ENCODE results near the gene ABHD1.
"Not testable (repeated sequence)": the region's sequence is repeated elsewhere in the genome, so short reads cannot be mapped to it uniquely, and the experiment has no call there.

ABHD1 gene

GRCh38 chr2:27123302-27124150, at the start of gene ABHD1:
ABHD1 (plus strand) TSS chr2:27123815; CDS start chr2:27123949, 134 bp downstream.
- DNase-seq, result peak; percentile 38

GRCh38 chr2:27074738-27075565, 48.7 kb upstream of the ABHD1 start:
- DNase-seq, result peak; percentile 33

- DNase-seq, result not testable (repeated sequence)
Measured at GRCh38 chr2:27075566-27075871, 48.1 kb upstream of the ABHD1 start.

- DNase-seq, result no peak
Measured at GRCh38 chr2:27076323-27076722, 47.3 kb upstream of the ABHD1 start.

GRCh38 chr2:27077231-27077630, 46.4 kb upstream of the ABHD1 start:
- no peak for DNase-seq

GRCh38 chr2:27078267-27079194, 45.1 kb upstream of the ABHD1 start, which contains the start of gene EMILIN1:
EMILIN1 (plus strand) TSS chr2:27078615; CDS start chr2:27079066, 451 bp downstream.
- no peak for DNase-seq

GRCh38 chr2:27079233-27080139, 44.1 kb upstream of the ABHD1 start:
- DNase-seq, result no peak

- no peak for DNase-seq
Measured at GRCh38 chr2:27080140-27080469, 43.5 kb upstream of the ABHD1 start.

- DNase-seq, result no peak
Measured at GRCh38 chr2:27080603-27080936, 43.0 kb upstream of the ABHD1 start.

GRCh38 chr2:27081984-27082772, 41.4 kb upstream of the ABHD1 start:
- DNase-seq, result no peak

GRCh38 chr2:27082773-27083409, 40.7 kb upstream of the ABHD1 start:
- no peak for DNase-seq

- DNase-seq, result no peak
Measured at GRCh38 chr2:27083410-27084296, 40.0 kb upstream of the ABHD1 start.

GRCh38 chr2:27084297-27085061, 39.1 kb upstream of the ABHD1 start:
- no peak for DNase-seq

- DNase-seq, result no peak
Measured at GRCh38 chr2:27085062-27085672, 38.4 kb upstream of the ABHD1 start.

- DNase-seq, result peak; percentile 44
Measured at GRCh38 chr2:27085673-27086089, 37.9 kb upstream of the ABHD1 start.

GRCh38 chr2:27086090-27086723, 37.4 kb upstream of the ABHD1 start:
- peak; percentile 98 for DNase-seq

GRCh38 chr2:27086724-27087593, 36.7 kb upstream of the ABHD1 start, which contains the start of gene KHK:
KHK (plus strand) TSS chr2:27086772; CDS start chr2:27087260, 488 bp downstream.
- no peak for DNase-seq
